GM23338 (cell line): ENCODE measurements around the gene MEOX2. TPM values are rescaled to one million over a fixed set of nuclear protein-coding genes. Genes with fewer than 3 reads are reported as not detected.
A peak's percentile ranks its signal among the peaks of the same experiment; 100 is the strongest.

Source experiments
- ATAC-seq: fragments of 200-7000 bp; cut with Tn5 transposase; 3 replicates; pipeline ENCODE4 v1.9.1; 2020
- DNase-seq: peaks from one replicate; pipeline ENCODE4 v3.0.0-alpha.2; 2015; ENCODE audit warnings: low spot score
- H2AFZ ChIP-seq: fragments of 200-600 bp; sonication (generic); 2 replicates; pipeline ENCODE4 v1.8.0; 2016; ENCODE audit warnings: antibody characterized with exemption, mild to moderate bottlenecking, moderate library complexity
- H3F3A ChIP-seq: fragments of 200-600 bp; sonication (generic); replicated peaks from 2 replicates; pipeline ENCODE4 v1.8.0; 2017; ENCODE audit warnings: antibody characterized with exemption, mixed run types, low read depth
- H3K27ac ChIP-seq: fragments of 200-600 bp; sonication (generic); 2 replicates; pipeline ENCODE4 v1.6.1; 2016; ENCODE audit warnings: low read depth
- H3K27me3 ChIP-seq: fragments of 200-600 bp; sonication (generic); 2 replicates; pipeline ENCODE4 v1.8.0; 2016; ENCODE audit warnings: mild to moderate bottlenecking, mixed run types, moderate library complexity; ENCODE audit not compliant: insufficient read depth
- H3K36me3 ChIP-seq: fragments of 200-600 bp; sonication (generic); 2 replicates; pipeline ENCODE4 v1.8.0; 2016; ENCODE audit warnings: mild to moderate bottlenecking; ENCODE audit not compliant: insufficient read depth
- H3K4me1 ChIP-seq: fragments of 200-600 bp; sonication (generic); 2 replicates; pipeline ENCODE4 v1.8.0; 2016; ENCODE audit warnings: mild to moderate bottlenecking, moderate library complexity; ENCODE audit not compliant: insufficient read depth
- H3K4me2 ChIP-seq: fragments of 200-600 bp; sonication (generic); 2 replicates; pipeline ENCODE4 v1.7.1; 2017; ENCODE audit warnings: mixed run types
- H3K4me3 ChIP-seq: fragments of 200-600 bp; sonication (generic); 2 replicates; pipeline ENCODE4 v1.6.1; 2016; ENCODE audit warnings: mixed run types
- H3K79me2 ChIP-seq: fragments of 200-600 bp; sonication (generic); replicated peaks from 2 replicates; pipeline ENCODE4 v1.8.0; 2017; ENCODE audit warnings: mild to moderate bottlenecking; ENCODE audit not compliant: insufficient read depth
- H3K9me2 ChIP-seq: fragments of 200-600 bp; sonication (generic); 2 replicates; pipeline ENCODE4 v1.8.0; 2017; ENCODE audit not compliant: insufficient read depth
- H4K20me1 ChIP-seq: fragments of 200-600 bp; sonication (generic); replicated peaks from 2 replicates; pipeline ENCODE4 v1.8.0; 2017; ENCODE audit warnings: mild to moderate bottlenecking; ENCODE audit not compliant: insufficient read depth
- H3K27ac Mint-ChIP-seq: 2 replicates; pipeline ENCODE4 v1.8.0; 2020; ENCODE audit warnings: inconsistent platforms, mild to moderate bottlenecking, moderate library complexity, mixed read lengths
- H3K27me3 Mint-ChIP-seq: 3 replicates; pipeline ENCODE4 v1.8.0; 2022; ENCODE audit warnings: low read depth, mild to moderate bottlenecking, moderate library complexity, mixed read lengths, inconsistent platforms; ENCODE audit not compliant: insufficient read depth, poor library complexity
- H3K36me3 Mint-ChIP-seq: 3 replicates; pipeline ENCODE4 v1.8.0; 2021; ENCODE audit warnings: low read depth, mild to moderate bottlenecking, inconsistent platforms, moderate library complexity, mixed read lengths
- H3K4me1 Mint-ChIP-seq: 3 replicates; pipeline ENCODE4 v1.8.0; 2020; ENCODE audit warnings: mild to moderate bottlenecking, inconsistent platforms, mixed read lengths
- H3K4me3 Mint-ChIP-seq: 3 replicates; pipeline ENCODE4 v1.8.0; 2021; ENCODE audit warnings: moderate library complexity, mild to moderate bottlenecking, inconsistent platforms, mixed read lengths
- H3K9me3 Mint-ChIP-seq: 3 replicates; pipeline ENCODE4 v1.8.0; 2020; ENCODE audit warnings: moderate library complexity, mild to moderate bottlenecking, inconsistent platforms, mixed read lengths
- EZH2 ChIP-seq: fragments of 200-600 bp; sonication (generic); IDR thresholded peaks from one replicate; pipeline ENCODE4 v1.8.0; 2017; ENCODE audit warnings: antibody characterized with exemption, mild to moderate bottlenecking, low read depth; ENCODE audit not compliant: unreplicated experiment
- JUNB ChIP-seq: IDR thresholded peaks from one replicate; pipeline ENCODE4 v1.6.1; 2016; ENCODE audit warnings: antibody characterized with exemption; ENCODE audit not compliant: unreplicated experiment
- NANOG ChIP-seq: IDR thresholded peaks from 2 replicates; pipeline ENCODE4 v1.6.1; 2016; ENCODE audit warnings: antibody characterized with exemption, borderline replicate concordance
- STAT1 ChIP-seq: IDR thresholded peaks from one replicate; pipeline ENCODE4 v1.6.1; 2016; ENCODE audit warnings: antibody characterized with exemption; ENCODE audit not compliant: unreplicated experiment
- ZNF114 ChIP-seq: fragments of 250-450 bp; sonication (Bioruptor Pico); IDR thresholded peaks from 2 replicates; pipeline ENCODE4 v1.5.0; 2020; ENCODE audit warnings: mild to moderate bottlenecking, moderate library complexity
- polyA plus RNA-seq: library from polyadenylated mRNA; unstranded; fragments of >200 nt; fragmentation: Nextera tagmentation; extraction: Ambion mirVana; gene quantifications from 2 replicates; pipeline ENCODE4 v1.2.1, GENCODE V29; 2016
- total RNA-seq: library from RNA; depleted of rRNA; stranded (reverse); fragments of >200 nt; shearing (Covaris generic); gene quantifications from 2 replicates; pipeline ENCODE4 v1.2.3, GENCODE V29; 2014
- TF ChIP-seq, protein P1 (sequence below): fragments of 250-450 bp; sonication (Bioruptor Pico); IDR thresholded peaks from 2 replicates; pipeline ENCODE4 v1.5.0; 2020; ENCODE audit warnings: mild to moderate bottlenecking, moderate library complexity
- TF ChIP-seq, protein P2 (sequence below), 2 experiments: fragments of 200-600 bp in 1 of 2; sonication (generic) in 1 of 2; conservative IDR thresholded peaks; 2 replicates each; pipeline versions ENCODE4 v1.5.1 to v1.6.1; 2016 to 2017; ENCODE audit warnings: antibody characterized with exemption in 2 of 2, low read depth in 2 of 2, mild to moderate bottlenecking in 2 of 2, moderate library complexity in 1 of 2

Gene MEOX2
- total and polyA plus RNA-seq, 2 experiments from 2014 or later: 0.50 to 1.2 TPM

DNA sequence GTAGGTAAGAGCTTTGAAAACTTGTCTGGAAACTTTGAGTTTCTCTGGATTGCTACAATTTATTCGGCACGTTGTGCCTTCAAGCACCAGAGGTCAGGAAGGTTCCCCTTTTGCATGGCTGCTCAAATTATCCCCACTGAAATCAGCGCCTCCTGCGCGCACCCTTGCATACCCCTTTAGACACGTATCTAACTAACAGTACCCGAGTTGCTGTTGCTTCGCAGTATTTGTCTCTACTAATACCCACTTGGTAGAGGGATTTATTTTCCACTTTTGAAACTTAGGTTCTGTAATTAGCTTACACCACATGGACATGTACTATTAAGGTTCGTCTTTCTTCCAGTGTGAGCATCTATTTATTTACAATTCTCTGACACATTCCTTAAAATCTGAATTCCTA is 1.6 kb downstream of the MEOX2 start (continued):
- TF ChIP-seq, protein P1, sequence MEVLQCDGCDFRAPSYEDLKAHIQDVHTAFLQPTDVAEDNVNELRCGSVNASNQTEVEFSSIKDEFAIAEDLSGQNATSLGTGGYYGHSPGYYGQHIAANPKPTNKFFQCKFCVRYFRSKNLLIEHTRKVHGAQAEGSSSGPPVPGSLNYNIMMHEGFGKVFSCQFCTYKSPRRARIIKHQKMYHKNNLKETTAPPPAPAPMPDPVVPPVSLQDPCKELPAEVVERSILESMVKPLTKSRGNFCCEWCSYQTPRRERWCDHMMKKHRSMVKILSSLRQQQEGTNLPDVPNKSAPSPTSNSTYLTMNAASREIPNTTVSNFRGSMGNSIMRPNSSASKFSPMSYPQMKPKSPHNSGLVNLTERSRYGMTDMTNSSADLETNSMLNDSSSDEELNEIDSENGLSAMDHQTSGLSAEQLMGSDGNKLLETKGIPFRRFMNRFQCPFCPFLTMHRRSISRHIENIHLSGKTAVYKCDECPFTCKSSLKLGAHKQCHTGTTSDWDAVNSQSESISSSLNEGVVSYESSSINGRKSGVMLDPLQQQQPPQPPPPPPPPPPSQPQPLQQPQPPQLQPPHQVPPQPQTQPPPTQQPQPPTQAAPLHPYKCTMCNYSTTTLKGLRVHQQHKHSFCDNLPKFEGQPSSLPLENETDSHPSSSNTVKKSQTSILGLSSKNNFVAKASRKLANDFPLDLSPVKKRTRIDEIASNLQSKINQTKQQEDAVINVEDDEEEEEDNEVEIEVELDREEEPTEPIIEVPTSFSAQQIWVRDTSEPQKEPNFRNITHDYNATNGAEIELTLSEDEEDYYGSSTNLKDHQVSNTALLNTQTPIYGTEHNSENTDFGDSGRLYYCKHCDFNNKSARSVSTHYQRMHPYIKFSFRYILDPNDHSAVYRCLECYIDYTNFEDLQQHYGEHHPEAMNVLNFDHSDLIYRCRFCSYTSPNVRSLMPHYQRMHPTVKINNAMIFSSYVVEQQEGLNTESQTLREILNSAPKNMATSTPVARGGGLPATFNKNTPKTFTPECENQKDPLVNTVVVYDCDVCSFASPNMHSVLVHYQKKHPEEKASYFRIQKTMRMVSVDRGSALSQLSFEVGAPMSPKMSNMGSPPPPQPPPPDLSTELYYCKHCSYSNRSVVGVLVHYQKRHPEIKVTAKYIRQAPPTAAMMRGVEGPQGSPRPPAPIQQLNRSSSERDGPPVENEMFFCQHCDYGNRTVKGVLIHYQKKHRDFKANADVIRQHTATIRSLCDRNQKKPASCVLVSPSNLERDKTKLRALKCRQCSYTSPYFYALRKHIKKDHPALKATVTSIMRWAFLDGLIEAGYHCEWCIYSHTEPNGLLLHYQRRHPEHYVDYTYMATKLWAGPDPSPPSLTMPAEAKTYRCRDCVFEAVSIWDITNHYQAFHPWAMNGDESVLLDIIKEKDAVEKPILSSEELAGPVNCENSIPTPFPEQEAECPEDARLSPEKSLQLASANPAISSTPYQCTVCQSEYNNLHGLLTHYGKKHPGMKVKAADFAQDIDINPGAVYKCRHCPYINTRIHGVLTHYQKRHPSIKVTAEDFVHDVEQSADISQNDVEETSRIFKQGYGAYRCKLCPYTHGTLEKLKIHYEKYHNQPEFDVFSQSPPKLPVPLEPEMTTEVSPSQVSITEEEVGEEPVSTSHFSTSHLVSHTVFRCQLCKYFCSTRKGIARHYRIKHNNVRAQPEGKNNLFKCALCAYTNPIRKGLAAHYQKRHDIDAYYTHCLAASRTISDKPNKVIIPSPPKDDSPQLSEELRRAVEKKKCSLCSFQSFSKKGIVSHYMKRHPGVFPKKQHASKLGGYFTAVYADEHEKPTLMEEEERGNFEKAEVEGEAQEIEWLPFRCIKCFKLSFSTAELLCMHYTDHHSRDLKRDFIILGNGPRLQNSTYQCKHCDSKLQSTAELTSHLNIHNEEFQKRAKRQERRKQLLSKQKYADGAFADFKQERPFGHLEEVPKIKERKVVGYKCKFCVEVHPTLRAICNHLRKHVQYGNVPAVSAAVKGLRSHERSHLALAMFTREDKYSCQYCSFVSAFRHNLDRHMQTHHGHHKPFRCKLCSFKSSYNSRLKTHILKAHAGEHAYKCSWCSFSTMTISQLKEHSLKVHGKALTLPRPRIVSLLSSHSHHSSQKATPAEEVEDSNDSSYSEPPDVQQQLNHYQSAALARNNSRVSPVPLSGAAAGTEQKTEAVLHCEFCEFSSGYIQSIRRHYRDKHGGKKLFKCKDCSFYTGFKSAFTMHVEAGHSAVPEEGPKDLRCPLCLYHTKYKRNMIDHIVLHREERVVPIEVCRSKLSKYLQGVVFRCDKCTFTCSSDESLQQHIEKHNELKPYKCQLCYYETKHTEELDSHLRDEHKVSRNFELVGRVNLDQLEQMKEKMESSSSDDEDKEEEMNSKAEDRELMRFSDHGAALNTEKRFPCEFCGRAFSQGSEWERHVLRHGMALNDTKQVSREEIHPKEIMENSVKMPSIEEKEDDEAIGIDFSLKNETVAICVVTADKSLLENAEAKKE (CRISPR knock-in tag): no peak
- TF ChIP-seq JUNB: no peak
- TF ChIP-seq STAT1: no peak
- no peak for TF ChIP-seq NANOG

DNA sequence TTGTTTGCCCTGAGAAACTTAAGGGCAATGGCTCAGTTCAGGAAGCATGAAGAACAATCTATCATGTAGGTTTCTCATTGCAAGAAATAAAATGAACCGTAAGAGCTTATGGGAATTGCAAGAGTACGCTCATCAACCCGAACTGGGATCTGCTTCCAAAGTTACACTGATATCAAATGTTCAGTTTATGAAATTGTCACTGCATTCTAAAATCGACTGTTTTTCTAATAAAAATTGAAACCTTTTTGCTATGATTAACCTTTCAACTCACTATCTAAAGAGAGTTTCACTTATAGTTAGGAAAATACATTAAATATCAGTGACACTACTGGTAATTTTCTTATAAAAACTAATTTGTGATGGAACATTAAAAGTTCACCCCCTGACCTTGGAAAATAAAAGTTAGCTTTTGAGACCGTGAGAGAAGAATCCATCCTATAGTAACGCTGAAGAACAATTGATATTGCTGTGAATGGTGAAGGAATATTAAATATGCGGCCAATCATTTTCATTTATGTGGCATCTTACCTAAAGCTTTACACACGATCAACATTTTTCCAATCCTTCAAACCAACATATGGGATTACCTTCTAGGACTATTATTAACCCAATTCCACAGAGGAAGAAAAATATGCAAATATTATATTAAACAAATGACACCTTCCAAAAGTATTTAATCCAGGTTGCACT is 2.2 kb downstream of the MEOX2 start:
- Histone ChIP-seq H3K4me3 (peak overlapping the region; percentile 65), H3K27me3 (peaks cover 62% of the 10 kb centered on the region), H3K36me3 (no peaks in the 10 kb centered on the region), H3K4me1 (peaks cover 22% of the 10 kb centered on the region), H2AFZ (no peak overlapping the region), H3K79me2 (no peaks in the 10 kb centered on the region), H3K9me2 (no peaks in the 10 kb centered on the region), H3F3A (peaks cover 3% of the 10 kb centered on the region; the same call in 1 of the 2 replicates), H3K27ac (no peak overlapping the region), H4K20me1 (no peaks in the 10 kb centered on the region), H3K4me2 (peak overlapping the region; percentile 75)
- ATAC-seq (no peak), DNase-seq (no peak)
- Mint-ChIP-seq H3K9me3 (no peaks in the 10 kb centered on the region), H3K4me1 (peaks cover 32% of the 10 kb centered on the region), H3K36me3 (no peaks in the 10 kb centered on the region), H3K27ac (no peak overlapping the region), H3K4me3 (no peak overlapping the region), H3K27me3 (peaks cover 50% of the 10 kb centered on the region)
- TF ChIP-seq, protein P1 (CRISPR knock-in tag): no peak
- TF ChIP-seq JUNB (no peak), ZNF114 (CRISPR knock-in tag) (no peak), NANOG (no peak), EZH2 (no peak)
- TF ChIP-seq, protein P2, sequence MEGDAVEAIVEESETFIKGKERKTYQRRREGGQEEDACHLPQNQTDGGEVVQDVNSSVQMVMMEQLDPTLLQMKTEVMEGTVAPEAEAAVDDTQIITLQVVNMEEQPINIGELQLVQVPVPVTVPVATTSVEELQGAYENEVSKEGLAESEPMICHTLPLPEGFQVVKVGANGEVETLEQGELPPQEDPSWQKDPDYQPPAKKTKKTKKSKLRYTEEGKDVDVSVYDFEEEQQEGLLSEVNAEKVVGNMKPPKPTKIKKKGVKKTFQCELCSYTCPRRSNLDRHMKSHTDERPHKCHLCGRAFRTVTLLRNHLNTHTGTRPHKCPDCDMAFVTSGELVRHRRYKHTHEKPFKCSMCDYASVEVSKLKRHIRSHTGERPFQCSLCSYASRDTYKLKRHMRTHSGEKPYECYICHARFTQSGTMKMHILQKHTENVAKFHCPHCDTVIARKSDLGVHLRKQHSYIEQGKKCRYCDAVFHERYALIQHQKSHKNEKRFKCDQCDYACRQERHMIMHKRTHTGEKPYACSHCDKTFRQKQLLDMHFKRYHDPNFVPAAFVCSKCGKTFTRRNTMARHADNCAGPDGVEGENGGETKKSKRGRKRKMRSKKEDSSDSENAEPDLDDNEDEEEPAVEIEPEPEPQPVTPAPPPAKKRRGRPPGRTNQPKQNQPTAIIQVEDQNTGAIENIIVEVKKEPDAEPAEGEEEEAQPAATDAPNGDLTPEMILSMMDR (conservative IDR thresholded peaks at IDR 0.05; ENCODE audit: low read depth in 2 of 2): no peak
